ENCODE measurements around the gene UMODL1.

GRCh38 chr21:42122398-42122797, 51.3 kb downstream of the UMODL1 start:
- TF ChIP-seq, protein P1, sequence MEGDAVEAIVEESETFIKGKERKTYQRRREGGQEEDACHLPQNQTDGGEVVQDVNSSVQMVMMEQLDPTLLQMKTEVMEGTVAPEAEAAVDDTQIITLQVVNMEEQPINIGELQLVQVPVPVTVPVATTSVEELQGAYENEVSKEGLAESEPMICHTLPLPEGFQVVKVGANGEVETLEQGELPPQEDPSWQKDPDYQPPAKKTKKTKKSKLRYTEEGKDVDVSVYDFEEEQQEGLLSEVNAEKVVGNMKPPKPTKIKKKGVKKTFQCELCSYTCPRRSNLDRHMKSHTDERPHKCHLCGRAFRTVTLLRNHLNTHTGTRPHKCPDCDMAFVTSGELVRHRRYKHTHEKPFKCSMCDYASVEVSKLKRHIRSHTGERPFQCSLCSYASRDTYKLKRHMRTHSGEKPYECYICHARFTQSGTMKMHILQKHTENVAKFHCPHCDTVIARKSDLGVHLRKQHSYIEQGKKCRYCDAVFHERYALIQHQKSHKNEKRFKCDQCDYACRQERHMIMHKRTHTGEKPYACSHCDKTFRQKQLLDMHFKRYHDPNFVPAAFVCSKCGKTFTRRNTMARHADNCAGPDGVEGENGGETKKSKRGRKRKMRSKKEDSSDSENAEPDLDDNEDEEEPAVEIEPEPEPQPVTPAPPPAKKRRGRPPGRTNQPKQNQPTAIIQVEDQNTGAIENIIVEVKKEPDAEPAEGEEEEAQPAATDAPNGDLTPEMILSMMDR (IDR thresholded peaks at IDR 0.05) = no peak
- TF ChIP-seq POLR2A (IDR thresholded peaks at IDR 0.05) = no peak
- no peak for TF ChIP-seq EP300 (IDR thresholded peaks at IDR 0.05)

Measured in tibial nerve (tissue), 4 donors.